Mucosa of descending colon (tissue), 3 donors: Measurements from ENCODE around the gene CHN1. TPM values are rescaled to one million over a fixed set of nuclear protein-coding genes. Genes with fewer than 3 reads are reported as not detected.

Experiments used
- ATAC-seq: fragments of 200-7000 bp; cut with Tn5 transposase; one replicate; pipeline ENCODE4 v1.9.1; 2020; ENCODE audit warnings: mild to moderate bottlenecking, moderate library complexity
- DNase-seq, 3 donors: peaks; one replicate each; pipeline ENCODE4 v3.0.0-alpha.2; 2020
- H3K36me3 ChIP-seq: fragments of 200-600 bp; one replicate; pipeline ENCODE4 v1.8.0; 2021; ENCODE audit warnings: low read depth, mild to moderate bottlenecking
- H3K4me1 ChIP-seq: fragments of 200-600 bp; one replicate; pipeline ENCODE4 v1.8.0; 2021; ENCODE audit warnings: low read depth, mild to moderate bottlenecking
- H3K4me3 ChIP-seq: fragments of 200-600 bp; one replicate; pipeline ENCODE4 v1.8.0; 2021; ENCODE audit warnings: mild to moderate bottlenecking
- H3K9me3 ChIP-seq: fragments of 200-600 bp; one replicate; pipeline ENCODE4 v1.8.0; 2021; ENCODE audit warnings: mild to moderate bottlenecking
- CTCF ChIP-seq: fragments of 200-600 bp; IDR thresholded peaks from one replicate; pipeline ENCODE4 v1.8.0; 2022; ENCODE audit warnings: antibody characterized with exemption, mild to moderate bottlenecking
- intact Hi-C, 2 donors: fragments of 100-400 bp; cut with DNase I in 1 of 2; cut with micrococcal nuclease in 1 of 2; formaldehyde crosslinking; loops; one replicate each; pipeline versions ENCODE4 v1.11.0 to v1.11.1; 2022; cut with DNase I, micrococcal nuclease
- total RNA-seq, 3 donors: library from RNA; stranded (reverse); fragmentation: NEBNext Ultra II Directional in 2 of 3; extraction: Animal tissue kit (Norgen Biotek cat#: 25700) in 2 of 3; gene quantifications; one replicate each; pipeline versions ENCODE4 v1.2.1 to v1.2.4, GENCODE V29; 2021 to 2023
- donor health status: DM: no; HTN: no; CAD: no; lungs with moderate emphysema.
- donor health status: DM: no; HTN: no; CAD: no.
- donor health status: DM: no; HTN: yes; CAD: no.

Gene CHN1
- total RNA-seq, 3 donors from 2014 or later, result 2.1 to 15.2 (median 3.9) TPM

GRCh38 chr2:174856447-174856846 is 148.7 kb downstream of the CHN1 start:
- TF ChIP-seq CTCF, result no peak
- intact Hi-C loops, result no loop called here
- H3K4me1 ChIP-seq, result no peaks in the 10 kb centered on the region
- no peaks in the 10 kb centered on the region for H3K36me3 ChIP-seq
- ATAC-seq (no peak), DNase-seq (no peak)
- H3K4me3 ChIP-seq, result no peak overlapping the region
- no peaks in the 10 kb centered on the region for H3K9me3 ChIP-seq

- Histone ChIP-seq H3K4me1 (no peaks in the 10 kb centered on the region), H3K9me3 (no peaks in the 10 kb centered on the region), H3K4me3 (no peak overlapping the region), H3K36me3 (no peaks in the 10 kb centered on the region)
- DNase-seq (peak in 1 of 3 donors; percentile 6), ATAC-seq (no peak)
- TF ChIP-seq CTCF, result no peak
- intact Hi-C loops, result no loop called here
Measured at GRCh38 chr2:174846941-174847938, 157.9 kb downstream of the CHN1 start.

- intact Hi-C loops, result no loop called here
- no peaks in the 10 kb centered on the region for H3K9me3 ChIP-seq
- DNase-seq (no peak), ATAC-seq (no peak)
- no peak overlapping the region for H3K4me3 ChIP-seq
- H3K4me1 ChIP-seq, result no peaks in the 10 kb centered on the region
- no peaks in the 10 kb centered on the region for H3K36me3 ChIP-seq
- TF ChIP-seq CTCF, result no peak
Measured at GRCh38 chr2:174846218-174846617, 159.0 kb downstream of the CHN1 start.

GRCh38 chr2:174844295-174844708 is 160.9 kb downstream of the CHN1 start:
- ATAC-seq, result no peak
- no peak for TF ChIP-seq CTCF
- DNase-seq, result no peak
- intact Hi-C loops, result no loop called here
- H3K36me3 ChIP-seq, result no peaks in the 10 kb centered on the region
- no peaks in the 10 kb centered on the region for H3K9me3 ChIP-seq
- H3K4me1 ChIP-seq, result no peaks in the 10 kb centered on the region
- H3K4me3 ChIP-seq, result no peak overlapping the region

GRCh38 chr2:174842496-174842895 is 162.7 kb downstream of the CHN1 start:
- no peak for ATAC-seq
- no peak for TF ChIP-seq CTCF
- no peak for DNase-seq
- no peaks in the 10 kb centered on the region for H3K36me3 ChIP-seq
- H3K4me3 ChIP-seq, result no peak overlapping the region
- H3K9me3 ChIP-seq, result no peaks in the 10 kb centered on the region
- intact Hi-C loops, result no loop called here
- no peaks in the 10 kb centered on the region for H3K4me1 ChIP-seq
